T-helper 22 cell (primary cell): ENCODE measurements around the gene SPDYE16.
"Not testable (repeated sequence)": the region's sequence is repeated elsewhere in the genome, so short reads cannot be mapped to it uniquely, and the experiment has no call there.

Experiments used
- DNase-seq: peaks from one replicate; pipeline ENCODE4 v3.0.0-alpha.2; 2020; ENCODE audit warnings: low read depth

The SPDYE16 gene

GRCh38 chr7:76543197-76543596 is at the start of gene SPDYE16:
Gene SPDYE16 (minus strand): TSS chr7:76543297. CDS start chr7:76541459, 1,838 bp downstream.
- not testable (repeated sequence) for DNase-seq

GRCh38 chr7:76592694-76593093 is 49.6 kb upstream of the SPDYE16 start:
- not testable (repeated sequence) for DNase-seq

DNA sequence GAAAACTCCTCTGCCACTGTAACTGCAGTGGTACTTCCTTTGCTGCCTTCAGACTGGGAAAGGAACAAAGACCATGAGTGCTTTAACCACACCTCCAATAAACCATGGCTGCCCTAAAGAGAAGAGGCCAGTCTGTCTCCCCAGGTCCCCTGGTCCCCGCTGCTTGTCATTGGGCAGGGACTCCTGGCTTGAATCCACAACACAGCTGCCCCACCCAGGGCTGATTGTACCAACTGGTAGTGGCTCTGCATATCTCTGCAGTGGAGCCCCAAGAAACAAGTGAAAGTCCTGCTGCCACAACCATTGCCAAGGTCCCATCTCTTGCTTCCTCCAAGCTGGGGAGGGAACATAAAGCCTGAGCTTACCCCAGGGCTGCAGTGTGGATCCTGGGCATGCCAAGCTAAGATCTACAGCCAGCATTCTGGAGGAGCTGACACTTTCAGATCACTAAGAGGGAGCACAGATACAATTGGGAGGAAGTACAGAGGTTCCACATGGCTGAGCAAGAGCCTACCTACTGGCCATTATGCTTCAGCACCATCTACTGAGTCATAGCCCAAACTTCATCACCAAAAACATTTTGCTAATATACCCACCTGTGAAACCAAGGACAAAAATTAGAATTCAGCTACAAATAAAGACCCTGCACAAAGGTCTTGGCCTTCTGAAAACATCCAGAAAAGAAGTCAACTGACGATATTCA is 48.7 kb upstream of the SPDYE16 start:
- DNase-seq, result not testable (repeated sequence)

- not testable (repeated sequence) for DNase-seq
Observed at GRCh38 chr7:76591033-76591432, 47.9 kb upstream of the SPDYE16 start.

DNA sequence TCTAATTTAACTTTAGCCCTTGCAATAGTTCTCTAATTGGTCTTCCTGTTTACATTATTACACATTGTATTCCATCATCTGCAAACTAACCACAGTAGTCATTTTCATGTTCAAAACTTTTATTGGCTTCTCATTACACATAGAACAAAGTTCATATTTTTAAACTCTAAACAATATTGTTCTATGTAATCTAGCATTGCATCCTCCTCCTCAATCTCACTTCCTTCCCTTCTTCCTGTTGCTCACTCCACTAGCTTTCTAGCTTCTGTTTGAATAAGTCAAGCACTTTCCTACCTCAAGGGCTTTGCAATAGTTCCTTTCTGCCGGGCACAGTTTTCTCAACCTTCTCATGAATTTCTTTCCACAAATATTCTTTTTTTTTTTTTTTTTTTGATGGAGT is 45.5 kb upstream of the SPDYE16 start:
- DNase-seq, result not testable (repeated sequence)

DNA sequence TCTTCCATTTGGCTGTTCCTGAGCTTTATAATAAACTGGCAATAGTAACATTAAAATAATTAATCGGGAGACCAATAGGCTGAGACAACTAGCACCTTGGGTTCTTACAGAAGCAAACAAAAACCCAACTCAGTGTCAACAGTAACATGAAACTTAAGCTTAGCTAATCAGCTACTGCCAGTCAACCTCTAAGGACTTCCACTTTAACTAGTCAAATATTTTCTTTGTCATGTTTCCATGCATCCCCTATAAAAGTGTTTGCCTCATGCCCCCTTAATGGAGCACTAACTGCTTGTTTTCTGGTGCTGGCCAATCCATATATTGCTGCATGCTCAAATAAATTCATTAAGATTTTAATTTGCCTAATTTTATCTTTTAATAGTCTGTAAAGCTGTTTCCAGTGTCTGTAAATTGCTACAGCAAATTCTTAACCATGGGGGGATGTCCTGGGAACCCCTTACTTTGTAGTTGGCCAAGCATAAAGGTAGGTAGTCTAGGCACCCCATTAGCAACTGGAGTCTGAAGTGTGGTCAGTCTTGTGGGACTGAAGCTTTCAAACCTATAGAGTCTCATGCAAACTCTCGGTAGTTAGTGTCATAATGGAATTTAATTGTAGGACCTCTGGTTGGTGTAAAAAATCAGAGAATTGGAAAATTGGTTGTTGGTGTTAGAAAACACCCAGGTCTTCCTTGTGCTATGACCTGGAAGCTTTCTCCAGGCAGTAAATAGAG is 43.7 kb upstream of the SPDYE16 start:
- DNase-seq, result not testable (repeated sequence)

DNA sequence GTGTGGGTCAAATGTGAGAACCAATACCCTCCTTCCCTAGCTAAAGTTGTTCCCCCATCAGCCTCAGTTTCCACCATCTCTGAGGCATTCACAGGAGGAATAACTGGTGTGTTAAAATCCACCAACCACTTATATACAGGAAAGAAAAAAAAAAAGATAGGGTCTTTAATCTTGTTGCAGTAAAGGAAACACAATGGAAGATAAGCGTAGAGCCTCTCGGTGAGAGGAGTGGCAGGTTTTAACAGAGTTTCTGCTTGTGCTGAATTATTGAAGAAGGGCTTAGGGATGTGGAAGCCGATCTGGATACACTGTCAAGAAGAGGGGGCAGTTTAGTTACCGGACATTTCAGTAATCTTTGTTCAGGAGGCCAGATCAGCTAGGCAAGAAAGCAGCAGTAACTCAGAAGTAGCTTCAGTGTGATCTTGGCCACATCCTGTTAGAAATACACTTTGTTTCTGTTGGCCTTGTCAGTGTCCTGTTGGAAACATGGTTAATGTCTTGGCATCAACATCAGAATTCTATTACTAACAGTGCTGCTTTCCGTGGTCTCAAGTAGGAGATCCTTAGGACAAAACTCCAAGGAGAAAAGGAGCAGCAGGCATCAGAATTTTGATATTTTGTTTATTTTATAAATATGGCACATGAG is 40.7 kb upstream of the SPDYE16 start:
- DNase-seq, result not testable (repeated sequence)

- not testable (repeated sequence) for DNase-seq
Observed at GRCh38 chr7:76582848-76583631, 39.9 kb upstream of the SPDYE16 start.

- DNase-seq, result not testable (repeated sequence)
Observed at GRCh38 chr7:76575919-76576655, 33.0 kb upstream of the SPDYE16 start.

DNA sequence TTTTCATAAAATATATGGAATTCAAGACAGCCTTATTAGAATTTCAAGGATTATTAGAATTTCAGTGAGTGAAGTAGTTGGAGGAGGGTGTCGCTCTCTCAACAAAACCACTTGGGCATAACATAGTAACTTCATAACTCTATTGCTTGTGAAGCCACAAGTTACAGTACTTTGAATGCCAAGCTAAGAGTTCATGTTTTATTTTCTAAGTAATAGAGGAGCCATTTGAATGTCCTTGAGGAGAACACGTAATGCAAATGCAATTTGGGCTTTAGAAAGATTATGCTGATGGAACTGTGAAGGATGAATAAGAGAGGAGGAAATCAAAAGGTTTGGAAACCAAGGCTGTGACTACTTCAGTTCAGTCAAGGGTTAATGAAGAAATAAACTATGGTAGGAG is 32.3 kb upstream of the SPDYE16 start:
- DNase-seq, result not testable (repeated sequence)

- not testable (repeated sequence) for DNase-seq
Observed at GRCh38 chr7:76572296-76572695, 29.2 kb upstream of the SPDYE16 start.

DNA sequence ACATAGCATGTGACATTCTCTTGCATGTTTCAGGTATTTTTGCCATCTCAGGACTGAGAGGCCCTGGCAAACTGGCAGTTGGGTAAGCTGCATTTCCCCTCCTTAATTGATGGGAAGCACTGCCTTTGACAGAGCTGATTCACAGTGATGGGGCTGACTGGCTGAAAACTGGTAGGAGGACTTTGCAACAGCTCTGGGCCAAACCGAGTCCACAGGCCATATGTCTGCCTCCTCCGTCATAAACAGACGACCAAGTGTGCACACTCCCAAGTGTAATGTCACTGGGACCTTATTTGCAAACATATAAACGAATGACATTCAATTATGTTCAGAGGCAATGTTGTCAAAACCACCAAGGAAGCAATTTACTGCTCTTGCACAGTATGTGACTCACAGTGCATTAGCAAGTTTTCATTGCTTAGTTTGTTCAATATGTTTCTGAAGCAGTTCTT is 27.3 kb upstream of the SPDYE16 start:
- DNase-seq, result not testable (repeated sequence)

GRCh38 chr7:76568742-76569141 is 25.6 kb upstream of the SPDYE16 start:
- DNase-seq, result not testable (repeated sequence)

DNA sequence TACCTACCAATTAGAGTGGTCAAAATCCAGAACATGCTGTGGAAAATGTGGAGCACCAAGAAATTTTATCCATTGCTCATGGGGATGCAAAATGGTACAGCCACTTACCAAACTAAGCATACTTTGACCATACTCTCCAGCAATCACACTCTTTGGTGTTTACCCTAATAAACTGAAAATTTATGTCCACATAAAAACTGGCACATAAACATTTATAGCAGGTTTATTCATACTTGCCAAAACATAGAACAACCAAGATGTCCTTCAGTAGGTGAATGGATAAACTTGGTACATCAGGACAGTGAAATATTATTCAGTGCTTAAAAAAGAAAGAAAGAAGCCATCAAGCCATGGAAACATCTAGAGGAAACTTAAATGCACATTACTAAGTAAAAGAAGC is 24.7 kb upstream of the SPDYE16 start:
- DNase-seq, result not testable (repeated sequence)

DNA sequence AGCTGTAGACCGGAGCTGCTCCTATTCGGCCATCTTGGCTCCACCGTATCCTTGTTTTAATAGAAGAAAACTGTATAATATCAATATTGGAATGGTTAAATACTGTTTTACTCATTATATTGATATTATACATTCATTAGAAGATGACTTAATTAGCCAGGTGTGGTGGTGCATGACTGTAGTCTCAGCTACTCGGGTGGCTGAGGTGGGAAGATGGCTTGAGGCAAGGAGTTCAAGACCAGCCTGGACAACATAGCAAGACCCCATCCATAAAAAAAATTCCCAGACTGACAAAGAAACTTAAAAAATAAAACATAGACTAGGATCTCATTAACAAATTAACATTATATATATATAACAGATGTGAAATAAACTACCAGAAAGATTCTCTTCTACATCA is 24.2 kb upstream of the SPDYE16 start:
- not testable (repeated sequence) for DNase-seq

- not testable (repeated sequence) for DNase-seq
Observed at GRCh38 chr7:76565001-76565400, 21.9 kb upstream of the SPDYE16 start.

DNA sequence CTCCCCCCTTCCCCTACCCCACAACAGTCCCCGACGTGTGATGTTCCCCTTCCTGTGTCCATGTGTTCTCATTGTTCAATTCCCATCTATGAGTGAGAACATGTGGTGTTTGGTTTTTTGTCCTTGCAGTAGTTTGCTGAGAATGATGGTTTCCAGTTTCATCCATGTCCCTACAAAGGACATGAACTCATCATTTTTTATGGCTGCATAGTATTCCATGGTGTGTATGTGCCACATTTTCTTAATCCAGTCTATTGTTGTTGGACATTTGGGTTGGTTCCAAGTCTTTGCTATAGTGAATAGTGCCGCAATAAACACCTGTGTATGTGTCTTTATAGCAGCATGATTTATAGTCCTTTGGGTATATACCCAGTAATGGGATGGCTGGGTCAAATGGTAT is 18.2 kb upstream of the SPDYE16 start:
- DNase-seq, result not testable (repeated sequence)

GRCh38 chr7:76560157-76560556 is 17.1 kb upstream of the SPDYE16 start:
- not testable (repeated sequence) for DNase-seq

DNA sequence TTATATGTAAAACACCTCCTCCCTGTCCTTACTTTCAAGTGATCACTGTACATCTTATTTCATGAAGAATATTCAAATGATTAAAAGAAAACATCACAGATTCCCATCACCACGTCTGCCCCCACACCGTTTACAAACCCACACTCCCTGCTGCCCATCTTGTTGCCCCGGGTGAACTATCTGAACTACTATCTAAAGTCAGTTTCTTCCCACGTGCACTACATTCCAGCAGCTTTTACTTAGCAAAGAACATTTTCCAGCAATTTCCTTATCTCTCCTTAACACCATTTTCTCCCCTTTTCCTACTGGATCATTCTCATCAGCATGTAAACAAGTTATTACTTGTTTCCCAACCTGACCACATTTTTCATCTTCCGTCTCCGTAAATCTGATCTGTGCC is 16.6 kb upstream of the SPDYE16 start:
- DNase-seq, result not testable (repeated sequence)

DNA sequence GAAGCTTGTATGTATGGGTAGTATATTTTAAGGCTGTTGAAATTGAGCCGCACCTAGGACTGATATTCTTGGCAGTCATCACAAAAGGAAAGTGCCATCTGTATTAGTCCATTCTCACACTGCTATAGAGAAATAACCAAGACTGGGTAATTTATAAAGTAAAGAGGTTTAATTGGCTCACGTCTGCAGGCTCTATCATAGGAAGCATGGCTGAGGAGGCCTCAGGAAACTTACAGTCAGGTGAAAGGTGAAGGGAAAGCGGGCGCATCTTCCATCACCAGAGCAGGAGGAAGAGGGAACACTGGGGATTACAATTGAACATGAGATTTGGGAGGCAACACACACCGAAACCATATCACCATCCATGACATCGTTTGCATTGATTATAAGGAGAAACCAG is 8.9 kb upstream of the SPDYE16 start:
- not testable (repeated sequence) for DNase-seq

- not testable (repeated sequence) for DNase-seq
Observed at GRCh38 chr7:76549855-76550248, 6.8 kb upstream of the SPDYE16 start.
